ENCODE measurements around the gene HMCES. TPM values are rescaled to one million over a fixed set of nuclear protein-coding genes. Genes with fewer than 3 reads are reported as not detected.

The HMCES gene
- total and polyA plus RNA-seq, 2 of the 13 experiments (the other 11 are each of a cell fraction or from before 2014, with no cell fraction given) = 16.1 to 37.5 TPM

- TF ChIP-seq SATB2 (CRISPR knock-in tag; IDR thresholded peaks at IDR 0.05) (no peak; the same call in 1 of the 2 replicates), CEBPB (IDR thresholded peaks at IDR 0.05; ENCODE audit: borderline replicate concordance, low read depth, low read length) (no peak), EHMT2 (IDR thresholded peaks at IDR 0.05; ENCODE audit: borderline replicate concordance, low read depth, low read length) (no peak), PRPF4 (IDR thresholded peaks at IDR 0.05; ENCODE audit: low read depth, low read length, poor library complexity, severe bottlenecking) (no peak), ZNF33B (CRISPR knock-in tag; IDR thresholded peaks at IDR 0.05) (no peak), ZC3H4 (CRISPR knock-in tag; IDR thresholded peaks at IDR 0.05; ENCODE audit: borderline replicate concordance) (no peak), MTERF4 (CRISPR knock-in tag; IDR thresholded peaks at IDR 0.05) (peak; percentile 87), ZBTB14 (CRISPR knock-in tag; IDR thresholded peaks at IDR 0.05) (no peak), ZNF318 (CRISPR knock-in tag; IDR thresholded peaks at IDR 0.05) (0 out of 2 replicates have a peak, but pooled peaks have one; percentile 26), JDP2 (CRISPR knock-in tag; IDR thresholded peaks at IDR 0.05; ENCODE audit: borderline replicate concordance) (no peak), JUNB (CRISPR knock-in tag; IDR thresholded peaks at IDR 0.05; ENCODE audit: borderline replicate concordance) (no peak), ZNF780A (CRISPR knock-in tag; IDR thresholded peaks at IDR 0.05) (0 out of 2 replicates have a peak, but pooled peaks have one; percentile 73), EEA1 (CRISPR knock-in tag; IDR thresholded peaks at IDR 0.05; ENCODE audit: borderline replicate concordance) (peak; percentile 76; the same call in 1 of the 2 replicates), BRCA1 (CRISPR knock-in tag; IDR thresholded peaks at IDR 0.05) (no peak; the same call in none of the 2 replicates), JUND (CRISPR knock-in tag; IDR thresholded peaks at IDR 0.05) (no peak), RELA (CRISPR knock-in tag; IDR thresholded peaks at IDR 0.05) (no peak), ZNF619 (CRISPR knock-in tag; IDR thresholded peaks at IDR 0.05) (no peak), ZNF367 (CRISPR knock-in tag; IDR thresholded peaks at IDR 0.05; ENCODE audit: borderline replicate concordance) (no peak), ZNF232 (CRISPR knock-in tag; IDR thresholded peaks at IDR 0.05; ENCODE audit: borderline replicate concordance) (peak; percentile 19; the same call in 1 of the 2 replicates)
Observed at GRCh38 chr3:129249284-129250065, 29.2 kb upstream of the HMCES start, which contains the start of gene COPG1 (continued).
